Measurements from ENCODE around the gene USP13. TPM values are rescaled to one million over a fixed set of nuclear protein-coding genes. Genes with fewer than 3 reads are reported as not detected.

USP13 gene
- total RNA-seq (2022; extraction: Qiagen RNA extraction; ENCODE audit: low read depth): 8.1 to 12.5 TPM (median 10.8 TPM) in 5 replicates

GRCh38 chr3:179652447-179653095 lies at the start of gene USP13:
USP13 (plus strand) TSS chr3:179653040; CDS start chr3:179653226, 186 bp downstream.

GRCh38 chr3:179604321-179605078 lies 48.3 kb upstream of the USP13 start, which contains the start of the genes MRPL47 and NDUFB5:
MRPL47 (minus strand) TSS chr3:179604638; CDS start chr3:179604624, 14 bp downstream.
NDUFB5 (plus strand) TSS chr3:179604794; CDS start chr3:179604816, 22 bp downstream.

Other genes starting within 250 kb of the USP13 start
- 9.8 to 16.8 TPM (median 13.7 TPM) in 5 replicates for gene GNB4, start 201.6 kb upstream of the USP13 start, total RNA-seq (2022; extraction: Qiagen RNA extraction; ENCODE audit: low read depth)
- gene ACTL6A, start 90.1 kb upstream of the USP13 start, total RNA-seq (2022; extraction: Qiagen RNA extraction; ENCODE audit: low read depth): 49.2 to 85.0 TPM (median 55.8 TPM) in 5 replicates
- 34.2 to 63.2 TPM (median 37.8 TPM) in 5 replicates for gene MRPL47, start 48.4 kb upstream of the USP13 start, total RNA-seq (2022; extraction: Qiagen RNA extraction; ENCODE audit: low read depth)
- gene NDUFB5, start 48.2 kb upstream of the USP13 start, total RNA-seq (2022; extraction: Qiagen RNA extraction; ENCODE audit: low read depth): 33.3 to 55.3 TPM (median 46.4 TPM) in 5 replicates